RWPE2 (cell line): ENCODE data around the gene ZC3H10.
"Not testable (repeated sequence)": the region's sequence is repeated elsewhere in the genome, so short reads cannot be mapped to it uniquely, and the experiment has no call there.

Experiments used
- ATAC-seq: fragments of 200-7000 bp; cut with Tn5 transposase; 3 replicates; pipeline ENCODE4 v1.9.1; 2021; ENCODE audit warnings: low read depth
- DNase-seq: peaks from one replicate; pipeline ENCODE4 v3.0.0-alpha.2; 2020; ENCODE audit warnings: low spot score
- H3K27ac ChIP-seq: fragments of 450-650 bp; 2 replicates; pipeline ENCODE4 v1.5.1; 2017; ENCODE audit warnings: mild to moderate bottlenecking; ENCODE audit not compliant: poor library complexity, severe bottlenecking
- H3K27me3 ChIP-seq: fragments of 250-450 bp; sonication (Bioruptor Pico); 2 replicates; pipeline ENCODE4 v1.5.1; 2021; ENCODE audit warnings: mild to moderate bottlenecking, moderate library complexity; ENCODE audit not compliant: insufficient read depth, poor library complexity, severe bottlenecking
- H3K36me3 ChIP-seq: fragments of 250-450 bp; sonication (Bioruptor Pico); 2 replicates; pipeline ENCODE4 v1.5.1; 2020; ENCODE audit warnings: low read depth, mild to moderate bottlenecking, moderate library complexity
- H3K4me1 ChIP-seq: fragments of 250-450 bp; sonication (Bioruptor Pico); 2 replicates; pipeline ENCODE4 v1.5.1; 2021; ENCODE audit warnings: mild to moderate bottlenecking, moderate library complexity; ENCODE audit not compliant: insufficient read depth, poor library complexity, severe bottlenecking
- H3K4me3 ChIP-seq: fragments of 250-450 bp; sonication (Bioruptor Pico); 2 replicates; pipeline ENCODE4 v1.5.1; 2021; ENCODE audit warnings: mild to moderate bottlenecking, moderate library complexity; ENCODE audit not compliant: severe bottlenecking
- H3K9me3 ChIP-seq: fragments of 250-450 bp; sonication (Bioruptor Pico); 2 replicates; pipeline ENCODE4 v1.5.1; 2021; ENCODE audit warnings: mild to moderate bottlenecking, moderate library complexity; ENCODE audit not compliant: severe bottlenecking
- TF ChIP-seq, protein P1 (sequence below): fragments of 450-650 bp; IDR thresholded peaks from one replicate; pipeline ENCODE4 v1.5.1; 2017; ENCODE audit warnings: mild to moderate bottlenecking, moderate library complexity; ENCODE audit not compliant: poor library complexity, severe bottlenecking

The ZC3H10 gene

DNA sequence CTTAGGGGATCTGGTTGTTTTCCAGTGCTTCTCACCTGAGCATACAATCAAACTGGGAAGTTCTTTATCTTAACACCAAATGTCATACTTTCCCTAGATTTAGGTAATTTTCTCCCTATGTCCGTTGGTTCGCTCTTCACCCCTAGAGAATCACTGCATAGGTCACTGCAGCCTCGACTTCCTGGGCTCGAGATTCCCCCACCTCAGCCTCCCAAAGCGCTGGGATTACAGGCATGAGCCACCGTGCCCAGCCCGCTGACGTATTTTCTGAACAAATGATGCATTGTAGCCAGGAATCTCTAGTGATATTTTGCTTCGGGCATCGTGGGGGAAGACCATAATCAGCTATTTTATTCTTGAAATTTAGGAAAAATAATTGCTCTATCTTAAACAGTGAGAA lies 2.7 kb upstream of the ZC3H10 start:
- Histone ChIP-seq H3K4me1 (peaks cover 24% of the 10 kb centered on the region), H3K27me3 (no peaks in the 10 kb centered on the region), H3K9me3 (no peaks in the 10 kb centered on the region), H3K27ac (peak overlapping the region; percentile 89), H3K4me3 (peak overlapping the region; percentile 62), H3K36me3 (peaks cover 38% of the 10 kb centered on the region)
- ATAC-seq (no peak), DNase-seq (no peak)
- TF ChIP-seq, protein P1, sequence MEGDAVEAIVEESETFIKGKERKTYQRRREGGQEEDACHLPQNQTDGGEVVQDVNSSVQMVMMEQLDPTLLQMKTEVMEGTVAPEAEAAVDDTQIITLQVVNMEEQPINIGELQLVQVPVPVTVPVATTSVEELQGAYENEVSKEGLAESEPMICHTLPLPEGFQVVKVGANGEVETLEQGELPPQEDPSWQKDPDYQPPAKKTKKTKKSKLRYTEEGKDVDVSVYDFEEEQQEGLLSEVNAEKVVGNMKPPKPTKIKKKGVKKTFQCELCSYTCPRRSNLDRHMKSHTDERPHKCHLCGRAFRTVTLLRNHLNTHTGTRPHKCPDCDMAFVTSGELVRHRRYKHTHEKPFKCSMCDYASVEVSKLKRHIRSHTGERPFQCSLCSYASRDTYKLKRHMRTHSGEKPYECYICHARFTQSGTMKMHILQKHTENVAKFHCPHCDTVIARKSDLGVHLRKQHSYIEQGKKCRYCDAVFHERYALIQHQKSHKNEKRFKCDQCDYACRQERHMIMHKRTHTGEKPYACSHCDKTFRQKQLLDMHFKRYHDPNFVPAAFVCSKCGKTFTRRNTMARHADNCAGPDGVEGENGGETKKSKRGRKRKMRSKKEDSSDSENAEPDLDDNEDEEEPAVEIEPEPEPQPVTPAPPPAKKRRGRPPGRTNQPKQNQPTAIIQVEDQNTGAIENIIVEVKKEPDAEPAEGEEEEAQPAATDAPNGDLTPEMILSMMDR = no peak

GRCh38 chr12:56116267-56117081 lies 1.6 kb upstream of the ZC3H10 start, which contains the start of gene RPL41:
RPL41 (plus strand) TSS chr12:56116633.
- H3K4me3 ChIP-seq = peak within 1 kb of the TSS; percentile 62
- DNase-seq = no peak
- H3K9me3 ChIP-seq = no peaks in the 10 kb centered on the region
- peak; percentile 32 for ATAC-seq
- H3K4me1 ChIP-seq = peaks cover 22% of the 10 kb centered on the region
- H3K36me3 ChIP-seq = peaks cover 32% of the 10 kb centered on the region
- no peaks in the 10 kb centered on the region for H3K27me3 ChIP-seq
- TF ChIP-seq, protein P1 = no peak
- H3K27ac ChIP-seq = peak within 1 kb of the TSS; percentile 89

GRCh38 chr12:56117082-56117706 lies 872 bp upstream of the ZC3H10 start:
- Histone ChIP-seq H3K27ac (peak overlapping the region; percentile 89), H3K4me1 (peaks cover 22% of the 10 kb centered on the region), H3K36me3 (peaks cover 24% of the 10 kb centered on the region), H3K4me3 (peak overlapping the region; percentile 62)
- H3K27me3 ChIP-seq, H3K9me3 ChIP-seq, DNase-seq, ATAC-seq: not testable (repeated sequence)

GRCh38 chr12:56118688-56119357 lies 757 bp downstream of the ZC3H10 start:
- no peaks in the 10 kb centered on the region for H3K9me3 ChIP-seq
- DNase-seq (no peak), ATAC-seq (peak; percentile 8)
- peak overlapping the region; percentile 89 for H3K27ac ChIP-seq
- H3K4me3 ChIP-seq = peak overlapping the region; percentile 62
- H3K27me3 ChIP-seq = no peaks in the 10 kb centered on the region
- H3K36me3 ChIP-seq = peaks cover 18% of the 10 kb centered on the region
- H3K4me1 ChIP-seq = peaks cover 22% of the 10 kb centered on the region
- TF ChIP-seq, protein P1 = no peak

GRCh38 chr12:56119361-56119796 lies 1.3 kb downstream of the ZC3H10 start:
- no peaks in the 10 kb centered on the region for H3K9me3 ChIP-seq
- H3K4me3 ChIP-seq = peak overlapping the region; percentile 62
- TF ChIP-seq, protein P1 = peak; percentile 96
- no peaks in the 10 kb centered on the region for H3K27me3 ChIP-seq
- H3K27ac ChIP-seq = peak overlapping the region; percentile 89
- H3K36me3 ChIP-seq = peaks cover 18% of the 10 kb centered on the region
- ATAC-seq (peak; percentile 21), DNase-seq (no peak)
- H3K4me1 ChIP-seq = peaks cover 22% of the 10 kb centered on the region
